Hematopoietic multipotent progenitor cell treated with erythropoietin and hydrocortisone succinate and interleukin-3 and kit ligand, for 17 days (in vitro differentiated cells): Measurements from ENCODE around the gene DCAKD.

Experiments used
- DNase-seq: peaks from one replicate; pipeline ENCODE4 v3.0.0-alpha.2; 2015; ENCODE audit warnings: low spot score

The DCAKD gene

DNA sequence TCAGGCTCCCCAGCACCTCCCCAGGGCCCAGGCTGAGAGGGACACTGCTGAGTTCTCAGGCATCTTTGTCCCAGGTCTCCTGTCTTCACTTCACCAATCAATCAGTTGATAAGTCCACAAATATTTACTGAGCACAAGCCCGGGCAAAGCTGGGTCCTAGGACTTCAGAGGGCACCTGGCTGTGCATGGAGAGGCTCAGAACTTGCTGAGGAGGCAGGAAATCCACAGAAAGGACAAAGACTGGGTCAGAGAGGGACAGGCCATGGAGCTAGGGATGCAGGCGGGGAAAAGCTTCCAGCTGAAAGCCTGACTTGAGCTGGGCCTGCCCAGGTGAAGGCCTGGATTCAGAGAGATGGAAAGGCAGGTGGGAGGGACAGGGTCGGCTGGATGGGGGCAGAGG lies 50.1 kb downstream of the DCAKD start:
- DNase-seq = no peak

DNA sequence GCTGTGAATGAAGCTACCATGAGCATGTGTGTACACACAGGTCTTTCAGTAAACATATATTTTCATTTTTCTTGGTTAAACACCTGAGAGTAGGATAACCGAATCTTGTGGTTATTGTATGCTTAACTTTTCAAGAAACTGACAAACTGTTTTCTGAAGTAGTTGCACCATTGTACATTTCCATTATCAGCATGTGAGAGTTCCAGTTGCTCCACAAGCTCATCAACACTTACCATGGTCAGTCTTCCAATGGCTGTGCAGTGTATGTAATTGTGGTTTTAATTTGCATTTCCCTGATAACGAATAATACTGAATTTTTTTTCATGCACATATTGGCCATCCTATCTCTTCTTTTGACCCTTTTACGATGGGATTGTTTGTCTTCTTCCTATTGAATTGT lies 52.0 kb downstream of the DCAKD start:
- DNase-seq = no peak

DNA sequence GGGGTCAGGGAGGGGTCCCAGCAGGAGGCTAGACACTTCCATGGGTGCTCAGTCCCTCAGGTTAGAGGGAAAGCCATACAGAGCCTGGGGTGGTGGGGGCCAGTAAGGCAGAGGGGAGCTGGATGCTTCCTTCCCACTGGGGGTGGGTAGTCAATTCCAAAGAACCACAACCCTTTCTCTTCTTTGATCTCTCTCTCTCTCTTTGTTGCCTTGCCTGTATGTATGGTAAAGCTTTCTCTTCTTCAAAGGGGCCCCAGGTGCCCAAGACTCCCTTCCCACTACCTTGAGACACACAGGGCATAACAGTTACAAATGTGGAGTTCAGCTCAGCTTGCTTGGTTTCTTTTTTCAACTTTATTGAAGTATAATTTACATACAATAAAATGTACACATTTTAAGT lies 52.8 kb downstream of the DCAKD start:
- DNase-seq = no peak

DNA sequence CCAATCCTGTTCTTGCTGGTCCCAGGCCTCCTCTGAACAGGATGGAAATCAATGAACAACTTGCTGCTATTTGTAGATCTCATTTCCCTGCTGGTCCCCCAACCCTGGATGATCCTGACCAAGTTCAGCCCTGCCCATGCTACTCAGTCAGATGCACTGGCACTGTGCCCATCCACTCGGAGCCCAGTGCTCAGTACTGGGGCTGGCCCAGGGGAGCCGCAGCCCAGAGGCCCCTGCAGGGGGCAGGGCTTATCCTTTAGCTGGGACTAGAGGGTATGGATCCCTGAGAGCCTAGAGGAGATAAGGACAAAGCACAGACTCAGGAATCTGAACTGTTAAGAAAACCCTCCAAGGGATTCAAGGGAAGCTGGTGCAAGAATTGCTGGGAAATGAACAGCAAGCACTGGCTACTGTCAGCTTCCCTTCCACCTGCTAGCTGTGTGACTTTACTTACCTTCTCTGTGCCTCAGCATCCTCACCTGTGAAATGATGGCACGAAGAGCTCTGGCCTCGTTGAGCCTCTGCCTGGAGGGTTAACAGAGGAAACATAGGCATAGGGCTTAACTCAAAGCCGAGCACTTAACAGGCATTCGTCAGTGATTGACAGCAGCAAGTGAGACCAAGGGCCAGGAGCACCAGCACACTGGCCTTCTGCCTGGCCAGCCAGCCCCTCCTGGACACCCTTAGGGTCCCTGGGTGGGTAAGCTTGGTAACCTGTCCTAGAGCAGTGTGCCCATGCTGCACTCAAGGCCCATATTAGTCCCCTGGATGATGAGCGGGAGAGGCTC lies 53.5 kb downstream of the DCAKD start:
- no peak for DNase-seq

DNA sequence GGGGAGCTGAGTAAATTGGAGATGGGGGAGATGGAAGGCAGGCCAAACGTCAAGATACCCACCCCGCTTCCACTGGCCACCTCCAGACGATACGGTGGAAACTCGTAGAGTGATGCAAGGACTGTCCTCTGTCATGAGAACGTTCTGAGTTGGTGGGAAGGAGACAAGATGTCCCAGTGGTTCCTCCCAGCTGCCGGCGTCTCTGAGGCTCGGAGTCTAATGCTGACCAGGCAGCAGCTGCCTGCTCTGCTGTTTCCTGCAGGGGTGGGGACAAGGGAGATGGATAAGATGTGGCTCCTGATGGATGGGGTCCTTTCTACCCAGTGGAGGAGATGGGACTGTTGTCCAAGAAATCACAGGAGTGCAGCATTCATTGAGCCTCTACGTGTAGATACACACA lies 55.1 kb downstream of the DCAKD start:
- DNase-seq = no peak

DNA sequence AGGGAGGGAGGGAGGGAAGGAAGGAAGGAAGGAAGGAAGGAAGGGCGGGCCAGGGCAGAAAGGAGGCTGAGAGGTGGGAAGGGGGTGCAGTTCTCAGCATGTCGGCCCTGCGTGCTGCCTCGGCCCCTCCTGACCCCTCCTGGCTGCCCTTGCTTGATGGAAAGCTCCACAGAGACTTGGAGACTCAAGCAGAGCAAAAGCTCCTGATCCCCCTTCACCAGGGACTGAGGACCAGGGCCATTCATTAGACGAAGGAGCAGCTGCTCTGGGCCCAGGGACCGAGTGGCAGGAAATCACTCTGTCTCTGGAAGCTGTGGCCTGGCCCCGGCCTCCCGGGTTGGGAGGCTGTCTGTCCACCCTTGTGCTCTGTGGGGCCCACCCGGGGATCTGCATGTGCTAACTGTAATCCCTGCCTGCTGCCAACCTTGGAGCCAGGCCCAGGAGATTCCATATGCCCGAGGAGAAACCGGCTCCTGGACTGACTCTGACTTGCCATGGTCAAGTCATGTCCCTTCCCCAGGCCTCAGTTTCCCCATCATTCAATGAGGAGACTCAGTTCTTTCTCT lies 55.9 kb downstream of the DCAKD start:
- no peak for DNase-seq

DNA sequence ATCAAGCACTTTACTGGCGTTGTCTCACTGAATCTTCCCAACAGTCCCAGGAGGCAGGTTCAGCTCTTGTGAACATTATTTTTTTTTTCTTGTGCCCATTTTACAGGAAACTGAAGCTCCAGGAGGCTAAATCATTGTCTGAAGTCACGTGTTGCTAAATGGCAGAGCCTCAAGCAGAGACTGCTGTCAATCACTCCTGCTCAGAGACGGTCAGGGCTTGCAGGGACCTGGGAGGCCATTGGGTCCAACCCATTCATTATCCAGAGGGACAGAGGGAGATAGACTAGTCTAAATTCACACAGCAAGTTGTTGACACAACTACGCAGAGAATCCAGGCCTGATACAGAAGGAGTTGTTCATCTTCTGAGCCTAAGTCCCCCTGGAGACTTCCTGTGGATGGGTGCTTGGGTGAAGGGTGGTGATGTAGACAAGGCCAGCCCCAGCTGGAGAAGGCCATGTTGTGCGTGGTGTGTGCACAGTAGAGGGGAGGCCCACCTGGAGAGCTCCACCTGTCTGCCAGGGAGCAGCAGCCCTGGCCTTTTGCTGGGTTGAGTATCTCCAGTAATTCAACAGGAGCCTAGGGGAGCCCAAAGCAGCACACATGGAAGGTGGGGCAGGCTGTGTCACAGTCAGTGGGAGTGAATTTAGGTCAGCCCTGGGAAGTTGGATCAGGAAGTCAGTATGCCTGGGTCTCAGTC lies 59.0 kb downstream of the DCAKD start:
- no peak for DNase-seq

DNA sequence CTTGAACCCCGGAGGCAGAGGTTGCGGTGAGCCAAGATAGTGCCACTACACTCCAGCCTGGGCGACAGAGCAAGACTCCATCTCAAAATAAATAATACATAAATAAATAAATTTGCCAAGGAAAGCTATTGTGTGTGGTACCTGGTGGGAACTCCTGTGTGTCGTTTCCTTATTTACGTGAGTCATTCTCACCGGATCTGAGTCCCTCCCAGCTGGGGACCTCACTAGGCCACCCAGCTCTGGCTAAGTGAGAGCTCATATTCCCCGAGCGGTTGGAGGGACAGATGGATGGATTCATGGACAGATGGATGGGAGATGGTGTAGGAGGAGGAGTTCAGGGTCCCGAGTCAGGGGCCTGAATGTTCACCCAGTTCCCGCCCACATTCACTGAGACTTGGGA lies 60.4 kb downstream of the DCAKD start:
- DNase-seq = no peak

DNA sequence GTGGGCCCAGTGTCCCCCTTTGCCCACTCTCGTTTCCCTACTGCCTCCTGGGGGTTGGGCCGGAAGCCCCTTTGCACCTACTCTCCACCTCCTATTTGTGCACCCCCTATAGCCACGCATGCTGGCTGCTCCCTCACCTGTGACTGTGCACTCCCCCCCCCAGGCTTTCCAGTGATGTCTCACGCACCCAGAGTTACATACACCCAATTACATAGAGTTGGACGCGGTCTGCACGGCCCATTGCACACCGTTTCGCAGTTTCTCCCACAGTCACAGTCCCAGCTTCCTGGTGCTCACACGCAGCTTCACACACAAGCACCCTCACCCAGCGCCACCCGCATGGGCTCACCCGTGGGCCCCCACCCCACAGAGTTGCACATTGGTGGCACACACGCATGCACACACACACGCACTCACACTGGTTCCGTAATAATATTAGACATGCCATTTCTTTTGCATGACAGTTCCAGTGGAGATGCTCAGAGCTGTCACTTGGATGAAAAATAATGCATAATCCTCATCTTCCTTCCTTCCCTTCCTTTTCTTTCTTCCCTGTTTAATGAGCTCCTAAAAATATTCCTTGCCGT lies 61.8 kb downstream of the DCAKD start:
- no peak for DNase-seq

DNA sequence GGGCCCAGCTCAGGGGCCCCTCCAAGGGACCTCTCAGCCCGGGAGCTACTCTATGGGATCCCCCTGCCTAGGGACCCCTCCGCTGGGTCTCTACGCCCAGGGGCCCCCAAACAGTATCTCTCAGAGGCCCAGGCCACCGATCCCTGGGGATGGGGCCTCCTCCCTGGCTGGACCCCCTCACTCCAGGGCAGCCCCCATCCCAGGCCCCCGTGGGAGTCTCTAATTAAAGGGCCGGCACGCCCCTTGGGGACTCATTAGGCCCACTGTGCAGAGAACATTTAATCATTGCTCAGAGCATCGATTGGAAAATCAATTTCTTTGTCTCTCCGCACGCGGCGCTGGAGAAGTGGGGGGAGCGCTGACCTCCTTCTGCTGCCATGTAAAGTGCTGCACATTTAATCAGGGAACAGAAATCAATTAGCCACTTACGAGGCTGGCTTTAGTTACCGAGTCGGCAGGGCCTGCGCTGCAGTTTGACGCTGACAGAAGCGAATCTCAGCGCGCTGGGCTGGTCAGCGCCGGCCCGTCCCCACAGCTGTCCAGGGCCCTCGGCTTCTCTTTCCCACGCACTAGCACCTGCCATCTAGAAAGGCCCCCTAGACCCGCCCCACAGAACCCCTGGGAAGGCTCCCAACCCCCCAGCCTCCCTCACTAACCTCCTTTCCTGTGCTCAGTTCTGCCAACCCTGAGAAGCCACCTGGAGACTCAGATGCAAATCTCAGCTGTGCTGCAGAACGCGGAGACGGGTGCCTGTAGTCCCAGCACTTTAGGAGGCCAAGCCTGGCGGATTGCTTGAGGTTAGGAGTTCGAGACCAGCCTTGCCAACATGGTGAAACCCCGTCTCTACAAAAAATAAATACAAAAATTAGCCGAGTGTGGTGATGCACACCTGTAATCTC lies 63.1 kb downstream of the DCAKD start:
- no peak for DNase-seq

DNA sequence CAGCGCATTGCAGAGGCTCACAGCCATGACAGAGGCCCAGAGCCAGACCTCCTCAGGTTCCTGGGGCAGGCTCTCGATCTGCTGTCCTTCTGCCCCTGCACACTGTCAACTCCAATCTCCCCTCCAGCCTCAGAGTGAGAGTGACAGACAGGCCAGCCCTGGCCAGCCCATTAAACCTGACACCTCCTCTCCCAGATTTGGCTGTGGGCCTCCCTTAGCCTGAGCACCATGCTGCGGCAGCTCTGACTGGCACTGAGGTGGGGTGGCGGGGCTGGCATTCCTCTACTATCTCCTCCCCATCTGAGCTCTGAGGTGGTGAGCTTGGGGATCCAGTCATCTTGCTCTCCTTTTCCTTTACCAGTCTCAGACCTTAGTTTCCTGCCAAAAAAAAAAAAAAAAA lies 67.9 kb downstream of the DCAKD start:
- DNase-seq = no peak

DNA sequence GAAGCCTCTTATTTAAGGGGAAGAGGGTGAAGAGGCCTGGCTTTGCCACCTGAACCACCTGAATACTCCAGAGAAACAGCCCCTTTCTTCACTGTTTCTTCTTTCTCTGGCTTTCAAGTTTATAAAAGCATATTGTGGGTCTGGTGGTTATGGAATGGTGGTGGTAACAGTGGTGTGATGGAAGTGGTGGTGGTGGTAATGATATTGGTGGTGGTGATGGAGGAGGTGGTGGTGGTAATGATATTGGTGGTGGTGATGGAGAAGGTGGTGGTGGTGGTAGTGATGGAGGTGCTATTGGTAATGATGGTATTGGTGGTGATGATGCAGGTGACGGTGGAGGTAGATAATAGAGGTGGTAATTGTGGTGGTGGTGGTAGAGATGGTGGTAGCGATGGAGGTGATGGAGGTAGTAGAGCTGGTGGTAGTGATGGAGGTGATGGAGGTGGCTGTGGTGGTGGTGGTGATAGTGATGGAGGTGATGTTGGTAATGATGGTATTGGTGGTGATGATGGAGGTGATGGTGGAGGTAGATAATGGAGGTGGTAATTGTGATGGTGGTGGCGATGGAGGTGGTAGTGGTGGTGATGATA lies 69.2 kb downstream of the DCAKD start:
- DNase-seq = no peak

DNA sequence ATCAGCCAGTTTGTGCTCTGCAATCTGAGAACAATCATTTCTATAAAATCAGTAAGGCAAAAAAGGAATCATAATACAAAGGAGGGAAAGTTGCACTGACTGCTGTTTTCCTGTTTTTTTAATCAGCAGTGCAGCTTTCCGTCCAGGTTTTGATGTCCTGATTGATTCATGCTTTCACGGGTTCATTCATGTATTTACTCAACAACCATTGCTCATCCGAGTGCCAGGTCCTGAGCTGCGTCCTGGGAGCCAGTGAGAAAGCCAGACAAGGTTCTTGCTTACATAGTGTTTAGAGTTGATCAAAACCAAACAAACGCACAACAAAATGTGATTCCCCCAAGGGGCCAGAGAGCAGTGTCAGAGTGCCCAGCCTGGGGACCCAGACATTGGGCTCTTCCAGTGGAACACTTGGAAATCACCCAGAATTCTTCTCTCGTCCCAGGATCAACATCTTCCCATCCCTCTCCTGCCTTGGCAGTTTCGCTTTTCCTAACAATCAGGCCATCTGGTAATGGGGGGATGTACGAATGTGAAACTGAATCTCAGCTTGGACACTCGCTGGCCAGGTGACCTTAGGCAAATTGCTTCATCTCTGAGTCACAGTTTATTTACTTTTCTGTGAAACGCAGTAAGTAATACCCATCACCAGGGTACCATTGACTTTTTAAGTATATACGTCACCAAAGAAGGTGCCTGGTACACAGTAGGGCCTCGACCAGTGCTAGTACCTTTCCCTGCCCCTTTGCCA lies 70.0 kb downstream of the DCAKD start:
- DNase-seq = no peak

DNA sequence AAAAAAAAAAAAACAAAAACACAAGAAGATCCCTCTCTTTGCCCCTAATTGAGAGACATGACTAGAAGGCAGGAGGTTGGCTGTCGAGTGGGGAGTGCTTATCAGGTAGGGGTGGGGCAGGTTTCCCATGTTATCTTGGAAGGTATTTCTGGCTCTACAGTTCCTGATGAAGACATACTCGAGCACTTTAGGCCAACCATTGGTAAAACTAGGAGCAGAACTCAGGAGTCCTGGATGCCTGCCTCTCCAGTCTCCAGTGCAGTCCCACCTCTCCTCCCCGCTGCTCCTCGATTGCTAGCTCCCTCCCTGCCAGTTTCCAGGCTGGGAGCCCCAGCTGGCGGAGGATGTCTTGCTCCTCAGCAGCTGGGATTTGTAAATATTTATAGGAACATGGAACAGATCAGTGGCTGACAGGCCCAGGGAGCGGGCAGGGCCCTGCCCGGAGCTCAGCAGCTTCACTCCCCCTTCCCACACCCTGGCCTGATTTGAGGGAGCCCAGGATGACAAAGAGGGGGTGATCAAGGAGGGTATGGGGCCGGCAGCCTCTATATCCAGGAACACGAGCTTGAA lies 71.9 kb downstream of the DCAKD start:
- DNase-seq = no peak

DNA sequence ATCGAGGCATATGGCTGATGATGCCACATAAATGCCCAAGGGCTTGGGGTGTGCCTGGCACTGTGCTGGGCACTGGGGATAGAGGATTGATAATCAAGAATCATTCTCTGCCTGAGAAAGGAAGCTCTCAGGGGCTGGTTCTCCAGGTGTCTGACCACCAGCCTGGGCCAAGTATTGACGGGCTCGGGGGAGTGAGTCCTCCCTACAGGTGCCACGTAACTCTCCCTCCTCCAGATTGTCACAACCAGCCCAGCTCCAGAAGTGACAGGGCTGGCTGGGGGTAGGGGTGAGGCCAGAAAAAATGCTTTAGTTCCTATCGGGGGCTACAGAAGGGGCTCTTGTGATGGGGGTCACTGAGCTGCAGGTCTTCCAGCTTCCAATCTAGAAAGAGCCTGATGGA lies 72.6 kb downstream of the DCAKD start:
- DNase-seq = no peak

DNA sequence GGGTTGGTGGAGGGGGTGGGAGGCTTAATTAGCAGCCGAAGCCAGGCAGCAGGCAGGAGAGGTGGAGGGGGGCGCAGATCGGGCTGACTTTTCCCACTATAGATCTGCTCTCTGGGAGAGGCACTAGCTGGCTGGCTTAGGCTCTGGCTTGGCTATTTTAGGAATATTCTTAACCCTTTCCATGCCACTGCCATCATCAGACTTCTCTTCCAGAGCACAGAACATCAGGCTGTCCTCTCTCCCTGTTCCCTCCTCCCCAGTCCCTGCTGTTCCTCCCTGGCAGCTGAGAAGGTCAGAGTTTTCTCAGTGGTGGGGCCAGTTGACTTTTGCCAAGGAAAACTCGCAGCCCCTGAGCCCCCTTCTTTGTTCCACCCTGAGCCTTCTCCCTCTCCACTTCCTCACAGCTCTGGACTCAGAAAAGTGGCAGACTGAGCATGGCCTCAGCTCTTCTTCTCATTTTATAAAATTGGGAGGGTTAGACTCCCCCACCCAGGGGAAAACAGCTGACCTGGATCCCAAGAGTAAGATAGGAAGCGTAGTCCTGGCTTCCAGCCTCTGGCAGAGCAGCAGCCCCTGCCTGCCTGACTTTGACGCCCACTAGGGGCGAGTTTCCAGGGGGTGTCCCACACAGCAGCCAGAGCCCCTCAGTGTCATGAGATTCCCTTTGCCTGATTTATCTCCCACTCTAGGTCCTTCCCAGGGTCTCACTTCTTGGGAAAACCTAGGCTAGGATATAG lies 73.5 kb downstream of the DCAKD start:
- no peak for DNase-seq

DNA sequence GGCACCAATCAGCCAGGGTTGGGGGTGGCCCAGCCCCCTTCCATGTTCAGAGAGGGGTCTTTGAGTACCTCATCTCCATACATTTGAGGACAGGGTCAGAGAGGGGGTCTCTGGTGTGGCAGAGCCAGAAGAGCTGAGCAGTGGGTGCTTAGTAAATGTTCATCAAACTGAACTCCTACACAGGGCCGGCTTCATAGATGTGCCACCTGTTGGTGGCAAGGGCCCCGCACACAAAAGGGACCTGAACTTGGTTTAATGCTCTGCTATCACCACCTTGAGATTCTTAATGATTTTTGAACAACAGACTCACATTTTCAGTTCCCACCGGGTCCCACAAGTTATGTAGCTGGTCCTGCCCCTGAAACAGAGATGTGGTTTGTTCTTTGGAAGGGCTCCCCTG lies 74.4 kb downstream of the DCAKD start:
- no peak for DNase-seq

DNA sequence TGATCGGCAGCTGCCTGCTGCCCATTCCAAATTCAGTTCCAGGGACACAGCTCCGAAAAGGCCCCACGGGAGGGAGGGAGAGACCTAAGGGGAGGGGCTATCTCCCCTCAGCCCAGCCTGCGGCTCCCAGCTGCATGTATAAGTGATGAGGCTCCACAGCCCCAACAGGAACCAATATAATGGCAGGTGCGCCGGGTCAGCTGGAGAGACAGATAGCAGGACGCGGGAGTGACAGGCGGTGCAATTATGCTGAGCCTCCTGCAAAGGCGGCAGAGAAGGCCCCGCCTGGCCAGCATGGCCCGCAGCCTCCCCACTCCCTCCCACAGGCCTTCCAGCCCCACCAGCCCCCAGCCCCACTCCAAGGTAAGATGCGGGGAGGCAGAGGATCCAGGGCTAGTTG lies 75.2 kb downstream of the DCAKD start:
- DNase-seq = no peak
